SK-N-SH (cell line): ENCODE results near the gene TAX1BP1. TPM values are rescaled to one million over a fixed set of nuclear protein-coding genes. Genes with fewer than 3 reads are reported as not detected.
A peak's percentile ranks its signal among the peaks of the same experiment; 100 is the strongest.

Experiments used
- CTCF ChIA-PET: fragments of 300-600, 350-600 bp; formaldehyde crosslinking; extraction: SDS; loops from one replicate; lab custom pipeline; 2021; lab: Yijun Ruan, JAX
- POLR2A ChIA-PET: fragments of 350-600 bp; sonication (Branson Sonifier 250); formaldehyde crosslinking; extraction: SDS; loops from one replicate; lab custom pipeline; 2020; ENCODE audit warnings: antibody characterized with exemption, inconsistent platforms; lab: Yijun Ruan, JAX
- DNase-seq: peaks from one replicate; pipeline ENCODE4 v3.0.0; 2012
- H2AFZ ChIP-seq: fragments of 200-600 bp; sonication (generic); 2 replicates; pipeline ENCODE4 v1.8.1; 2016; ENCODE audit warnings: antibody characterized with exemption, mild to moderate bottlenecking, low read depth
- H3F3A ChIP-seq: fragments of 200-600 bp; sonication (generic); replicated peaks from 2 replicates; pipeline ENCODE3; 2016; ENCODE audit warnings: antibody characterized with exemption, mild to moderate bottlenecking; ENCODE audit not compliant: insufficient read depth
- H3K27ac ChIP-seq, 2 experiments: fragments of 200-500 bp in 1 of 2; fragments of 200-600 bp in 1 of 2; sonication (Bioruptor generic) in 1 of 2; sonication (generic), shearing (Covaris generic) in 1 of 2; 2 replicates each; pipeline versions ENCODE4 v1.5.1 to v1.6.1; 2014 to 2016; ENCODE audit warnings: low read depth in 2 of 2, inconsistent platforms in 1 of 2, low read length in 1 of 2, mild to moderate bottlenecking in 1 of 2, mixed read lengths in 1 of 2
- H3K27me3 ChIP-seq: fragments of 200-600 bp; sonication (generic), shearing (Covaris generic); 2 replicates; pipeline ENCODE4 v1.6.1; 2016; ENCODE audit warnings: mixed run types; ENCODE audit not compliant: insufficient read depth
- H3K36me3 ChIP-seq, 2 experiments: fragments of 200-500 bp in 1 of 2; fragments of 200-600 bp in 1 of 2; sonication (Bioruptor generic) in 1 of 2; sonication (generic) in 1 of 2; replicated peaks in 1 of 2; 2 replicates each; pipeline versions ENCODE3 to v1.5.1; 2014 to 2016; ENCODE audit warnings: low read length in 1 of 2, mild to moderate bottlenecking in 1 of 2; ENCODE audit not compliant: insufficient read depth in 2 of 2, control insufficient read depth in 1 of 2
- H3K4me1 ChIP-seq, 2 experiments: fragments of 200-500 bp in 1 of 2; fragments of 200-600 bp in 1 of 2; sonication (Bioruptor generic) in 1 of 2; sonication (generic), shearing (Covaris generic) in 1 of 2; 2 replicates each; pipeline versions ENCODE4 v1.5.1 to v1.6.1; 2014 to 2016; ENCODE audit warnings: low read depth in 1 of 2, low read length in 1 of 2, mixed run types in 1 of 2; ENCODE audit not compliant: insufficient read depth in 2 of 2, control insufficient read depth in 1 of 2
- H3K4me2 ChIP-seq: fragments of 200-600 bp; sonication (generic), shearing (Covaris generic); 2 replicates; pipeline ENCODE4 v1.6.1; 2017; ENCODE audit warnings: mixed run types
- H3K4me3 ChIP-seq, 2 experiments: fragments of 200-500 bp in 1 of 2; fragments of 200-600 bp in 1 of 2; sonication (Bioruptor generic) in 1 of 2; sonication (generic), shearing (Covaris generic) in 1 of 2; 2 replicates each; pipeline versions ENCODE4 v1.5.1 to v1.8.1; 2014 to 2016; ENCODE audit warnings: low read depth in 2 of 2, inconsistent platforms in 1 of 2, low read length in 1 of 2, mild to moderate bottlenecking in 1 of 2, mixed read lengths in 1 of 2, moderate library complexity in 1 of 2
- H3K79me2 ChIP-seq: fragments of 200-600 bp; sonication (generic); 2 replicates; pipeline ENCODE4 v1.8.1; 2017; ENCODE audit warnings: mild to moderate bottlenecking; ENCODE audit not compliant: insufficient read depth
- H3K9ac ChIP-seq: fragments of 200-600 bp; sonication (generic); 2 replicates; pipeline ENCODE4 v1.6.1; 2017; ENCODE audit warnings: mixed run types
- H3K9me2 ChIP-seq: fragments of 200-600 bp; sonication (generic); 2 replicates; pipeline ENCODE4 v1.6.1; 2017; ENCODE audit warnings: mixed run types
- H3K9me3 ChIP-seq: fragments of 200-600 bp; sonication (generic); 2 replicates; pipeline ENCODE4 v1.6.1; 2017; ENCODE audit warnings: mixed run types, mild to moderate bottlenecking, moderate library complexity
- H4K20me1 ChIP-seq: fragments of 200-600 bp; sonication (generic); 2 replicates; pipeline ENCODE4 v1.6.1; 2017; ENCODE audit warnings: mild to moderate bottlenecking, mixed run types; ENCODE audit not compliant: insufficient read depth
- CHD2 ChIP-seq: fragments of 150-350 bp; IDR thresholded peaks from 2 replicates; pipeline ENCODE4 v1.6.1; 2018; ENCODE audit warnings: low read length; ENCODE audit not compliant: partially characterized antibody
- CTCF ChIP-seq: fragments of 200-600 bp; sonication (generic); IDR thresholded peaks from 2 replicates; pipeline ENCODE4 v1.6.1; 2017; ENCODE audit warnings: antibody characterized with exemption, mild to moderate bottlenecking, moderate library complexity
- ELF1 ChIP-seq: IDR thresholded peaks from 2 replicates; pipeline ENCODE4 v1.4.0; 2012
- EP300 ChIP-seq, 2 experiments: IDR thresholded peaks; 2 replicates each; pipeline versions ENCODE4 v1.4.0 to v1.6.1; 2012; ENCODE audit warnings: borderline replicate concordance in 1 of 2, low read depth in 1 of 2, low read length in 1 of 2
- EZH2phosphoT487 ChIP-seq: fragments of 200-600 bp; sonication (generic); IDR thresholded peaks from 2 replicates; pipeline ENCODE4 v1.6.1; 2017; ENCODE audit warnings: low read depth, mixed run types, mild to moderate bottlenecking, antibody characterized with exemption, moderate library complexity, borderline replicate concordance
- FOSL2 ChIP-seq: IDR thresholded peaks from 2 replicates; pipeline ENCODE4 v1.4.0; 2012; ENCODE audit warnings: low read depth, mild to moderate bottlenecking, moderate library complexity, borderline replicate concordance
- FOXJ3 ChIP-seq: sonication (generic); formaldehyde crosslinking; IDR thresholded peaks from 2 replicates; pipeline ENCODE4 v1.5.1; 2020; ENCODE audit warnings: mild to moderate bottlenecking, missing genetic modification reagents
- FOXM1 ChIP-seq: IDR thresholded peaks from 2 replicates; pipeline ENCODE4 v1.4.0; 2012; ENCODE audit warnings: low read depth, mild to moderate bottlenecking
- IRF3 ChIP-seq: fragments of 150-350 bp; IDR thresholded peaks from 2 replicates; pipeline ENCODE4 v1.6.1; 2016; ENCODE audit warnings: mild to moderate bottlenecking, low read depth, low read length
- MAX ChIP-seq: IDR thresholded peaks from 2 replicates; pipeline ENCODE4 v1.4.0; 2012; ENCODE audit warnings: low read depth
- MEF2A ChIP-seq: IDR thresholded peaks from 2 replicates; pipeline ENCODE4 v1.4.0; 2012; ENCODE audit warnings: low read depth, borderline replicate concordance
- MXI1 ChIP-seq: IDR thresholded peaks from 2 replicates; pipeline ENCODE4 v1.6.1; 2012; ENCODE audit warnings: mild to moderate bottlenecking, low read depth, low read length, improper control_type of control experiment
- PBX3 ChIP-seq: IDR thresholded peaks from 2 replicates; pipeline ENCODE4; 2012
- RAD21 ChIP-seq: IDR thresholded peaks from 2 replicates; pipeline ENCODE4 v1.6.1; 2012; ENCODE audit warnings: mild to moderate bottlenecking, low read length
- RCOR1 ChIP-seq: fragments of 150-350 bp; IDR thresholded peaks from 2 replicates; pipeline ENCODE4 v1.6.1; 2017; ENCODE audit warnings: antibody characterized with exemption, low read length
- RFX5 ChIP-seq: IDR thresholded peaks from 2 replicates; pipeline ENCODE4 v1.6.1; 2012; ENCODE audit warnings: mild to moderate bottlenecking, improper control_type of control experiment, low read length
- SIN3A ChIP-seq: IDR thresholded peaks from 2 replicates; pipeline ENCODE4 v1.6.1; 2012; ENCODE audit warnings: low read depth, mild to moderate bottlenecking, low read length, moderate library complexity, borderline replicate concordance
- SMC3 ChIP-seq: IDR thresholded peaks from 2 replicates; pipeline ENCODE4 v1.6.1; 2012; ENCODE audit warnings: low read depth, low read length, improper control_type of control experiment
- TAF1 ChIP-seq: IDR thresholded peaks from 2 replicates; pipeline ENCODE4 v1.6.1; 2012; ENCODE audit warnings: low read depth, mild to moderate bottlenecking, low read length, moderate library complexity, borderline replicate concordance
- TEAD4 ChIP-seq: IDR thresholded peaks from 2 replicates; pipeline ENCODE4 v1.4.0; 2012; ENCODE audit warnings: mild to moderate bottlenecking, borderline replicate concordance; ENCODE audit not compliant: insufficient read depth
- USF2 ChIP-seq: fragments of 150-350 bp; IDR thresholded peaks from 2 replicates; pipeline ENCODE4 v1.6.1; 2017; ENCODE audit warnings: antibody characterized with exemption, low read length, low read depth, borderline replicate concordance
- YY1 ChIP-seq: IDR thresholded peaks from 2 replicates; pipeline ENCODE4 v1.4.0; 2012; ENCODE audit warnings: low read depth, mild to moderate bottlenecking
- WGBS: methylation state at CpG from one replicate; pipeline ENCODE4 v1.1.6; 2017; ENCODE audit warnings: low lambda C conversion rate; 5-methylcytosine and 5-hydroxymethylcytosine counted together
- polyA plus RNA-seq, 3 experiments: library from polyadenylated mRNA; depleted of rRNA; stranded (reverse); fragments of >200 nt; gene quantifications; 2 replicates each; pipeline ENCODE4 v1.2.3, GENCODE V29; 2012

The TAX1BP1 gene
- polyA plus RNA-seq, 1 of the 3 experiments (the other 2 are of a cell fraction) = 70.3 TPM

GRCh38 chr7:27734583-27734982 lies 5.4 kb upstream of the TAX1BP1 start:
- Histone ChIP-seq H3K36me3 (no peaks in the 10 kb centered on the region), H3K27me3 (no peaks in the 10 kb centered on the region), H3K9me3 (no peaks in the 10 kb centered on the region), H3K4me2 (no peak overlapping the region), H3K9me2 (no peaks in the 10 kb centered on the region), H3K79me2 (no peaks in the 10 kb centered on the region), H3K4me3 (no peak overlapping the region), H3K4me1 (peaks cover 0 to 5% of the 10 kb centered on the region in 2 experiments; a peak in 1 of 4 replicates), H4K20me1 (no peaks in the 10 kb centered on the region), H2AFZ (peak overlapping the region; percentile 20; the same call in 1 of the 2 replicates), H3K27ac (no peak overlapping the region), H3K9ac (no peak overlapping the region), H3F3A (peaks cover 7% of the 10 kb centered on the region)
- 84% methylated on average over 2 of the region's 2 CpGs for WGBS
- ChIA-PET POLR2A (no interaction called here), CTCF (interaction anchor here (1.4 kb wide), 1 partner anchor 186 kb away, joined by 4 read pairs; no protein-coding TSS in a partner anchor)
- no peak for DNase-seq
- TF ChIP-seq RCOR1 (no peak), EZH2phosphoT487 (no peak), EP300 (IDR thresholded peaks at IDR 0.05; ENCODE audit: borderline replicate concordance in 1 of 2, low read depth in 1 of 2, low read length in 1 of 2) (peak in 1 of 2 experiments; percentile 73; a peak in 1 of 4 replicates), FOXJ3 (no peak), FOXM1 (no peak), TEAD4 (no peak), PBX3 (no peak)

- Histone ChIP-seq H3K9ac (no peak overlapping the region), H3K27me3 (no peaks in the 10 kb centered on the region), H3K9me2 (no peaks in the 10 kb centered on the region), H3K4me2 (no peak overlapping the region), H3K4me1 (peaks cover 0 to 5% of the 10 kb centered on the region in 2 experiments; a peak in 1 of 4 replicates), H3F3A (peaks cover 8% of the 10 kb centered on the region), H3K4me3 (no peak overlapping the region), H3K79me2 (peaks cover 1% of the 10 kb centered on the region; the same call in 1 of the 2 replicates), H4K20me1 (no peaks in the 10 kb centered on the region), H3K27ac (no peak overlapping the region), H2AFZ (no peak overlapping the region; the same call in 1 of the 2 replicates), H3K36me3 (no peaks in the 10 kb centered on the region), H3K9me3 (no peaks in the 10 kb centered on the region)
- CTCF ChIA-PET = interaction anchor here (0.6 kb wide), 1 partner anchor 1054 kb away, joined by 3 read pairs; no protein-coding TSS in a partner anchor
- DNase-seq = no peak
- TF ChIP-seq FOXM1 = no peak
- TF ChIP-seq FOXJ3 = no peak
- TF ChIP-seq RAD21 = no peak
- TF ChIP-seq MXI1 = no peak
- TF ChIP-seq MAX = no peak
- no peak for TF ChIP-seq USF2
- TF ChIP-seq SMC3 = no peak
- TF ChIP-seq FOSL2 = no peak
- no peak for TF ChIP-seq IRF3
- TF ChIP-seq CTCF = no peak
- TF ChIP-seq YY1 = no peak
- TF ChIP-seq RFX5 = no peak
- TF ChIP-seq EZH2phosphoT487 = no peak
- no peak for TF ChIP-seq SIN3A
- TF ChIP-seq MEF2A = no peak
- TF ChIP-seq RCOR1 = no peak
- no peak for TF ChIP-seq TAF1
- no peak for TF ChIP-seq ELF1
- no peak for TF ChIP-seq CHD2
- POLR2A ChIA-PET = no interaction called here
- 83% methylated on average over 1 of the region's 1 CpG for WGBS
Measured at GRCh38 chr7:27735165-27735564, 4.8 kb upstream of the TAX1BP1 start.
